Ovary (tissue), 9 donors: ENCODE results near the gene EFCAB10. TPM values are rescaled to one million over a fixed set of nuclear protein-coding genes. Genes with fewer than 3 reads are reported as not detected.

Experiments used
- DNase-seq, 5 donors: peaks; one replicate each; pipeline ENCODE4 v3.0.0-alpha.2; 2019 to 2020
- H3K27ac ChIP-seq, 2 donors: fragments of 200-600 bp; one replicate each; pipeline versions ENCODE4 v1.5.1 to v1.8.0; 2019 to 2022
- H3K27me3 ChIP-seq: fragments of 200-600 bp; one replicate; pipeline ENCODE4 v1.8.0; 2022
- H3K36me3 ChIP-seq: fragments of 200-600 bp; sonication (generic); one replicate; pipeline ENCODE4 v1.5.1; 2019
- H3K4me1 ChIP-seq: one replicate; pipeline ENCODE4 v1.8.1; 2013; ENCODE audit warnings: mild to moderate bottlenecking, moderate library complexity; ENCODE audit not compliant: insufficient read depth
- H3K4me3 ChIP-seq: fragments of 200-600 bp; sonication (generic); one replicate; pipeline ENCODE4 v1.5.1; 2017
- H3K9me3 ChIP-seq, 2 donors: fragments of 200-600 bp in 1 of 2; sonication (generic) in 1 of 2; one replicate each; pipeline versions ENCODE4 v1.5.1 to v1.8.1; 2013 to 2019; ENCODE audit warnings: mild to moderate bottlenecking in 1 of 2, moderate library complexity in 1 of 2
- CTCF ChIP-seq, 3 donors: fragments of 450-650 bp in 2 of 3; fragments of 200-600 bp in 1 of 3; IDR thresholded peaks; one replicate each; pipeline versions ENCODE4 v1.5.1 to v1.8.0; 2016 to 2022; ENCODE audit warnings: antibody characterized with exemption in 3 of 3, mild to moderate bottlenecking in 1 of 3
- EP300 ChIP-seq: sonication (generic); formaldehyde crosslinking; IDR thresholded peaks from one replicate; pipeline ENCODE4 v1.6.1; 2017; ENCODE audit warnings: antibody characterized with exemption
- POLR2A ChIP-seq: fragments of 450-650 bp; IDR thresholded peaks from one replicate; pipeline ENCODE4 v1.6.1; 2017; ENCODE audit warnings: antibody characterized with exemption, mild to moderate bottlenecking, moderate library complexity
- WGBS, 3 donors: extraction: QIAGEN DNeasy Blood & Tissue Kit in 1 of 3; methylation state at CpG; one replicate each; pipeline versions ENCODE4 v1.1.5 to v1.1.7; 2013 to 2017; 5-methylcytosine and 5-hydroxymethylcytosine counted together
- intact Hi-C, 4 donors: fragments of 100-400 bp; cut with DNase I; formaldehyde crosslinking; loops; one replicate each; pipeline versions ENCODE4 v1.11.0 to v1.15.1; 2022 to 2023
- polyA plus RNA-seq, 2 donors: library from polyadenylated mRNA; stranded (reverse); fragments of 200-250 nt in 1 of 2; fragments of 350-450 nt in 1 of 2; fragmentation: Illumina TruSeq in 1 of 2; extraction: RNeasy Lipid Tissue Mini Kit (QIAGEN cat#74804) in 1 of 2; gene quantifications; one replicate each; pipeline ENCODE4 v1.2.3, GENCODE V29; 2013 to 2014
- total RNA-seq, 7 donors: library from RNA; depleted of rRNA in 2 of 7; stranded (reverse); fragments of >200 nt in 2 of 7; fragmentation: NEBNext Ultra II Directional in 3 of 7; extraction: Animal tissue kit (Norgen Biotek cat#: 25700) in 3 of 7; gene quantifications; one replicate each; pipeline versions ENCODE4 v1.1.0 to v1.2.4, GENCODE V29; 2016 to 2023
- donor health status: DM: no; HTN: no; CAD: no; lungs with moderate emphysema.
- donor health status: DM: no; HTN: no; CAD: no.
- donor health status: Bipolar disorder and iron deficiency.
- donor health status: DM: yes; HTN: yes; CAD: no.
- donor health status: DM: no; HTN: no; CAD: no.
- donor health status: DM: yes; HTN: yes; CAD: no.

EFCAB10 gene
- total and polyA plus RNA-seq, 9 donors = 0.22 to 11.8 (median 0.78) TPM; not detected in 3

- intact Hi-C loops = no loop called here
- Histone ChIP-seq H3K4me1 (no peaks in the 10 kb centered on the region), H3K27ac (no peak overlapping the region), H3K36me3 (no peaks in the 10 kb centered on the region), H3K4me3 (no peak overlapping the region), H3K27me3 (no peaks in the 10 kb centered on the region), H3K9me3 (no peaks in the 10 kb centered on the region)
- 94 to 95% (median 95%) methylated on average over 9 of the region's 9 CpGs for WGBS, 3 donors
- TF ChIP-seq POLR2A (no peak), CTCF (IDR thresholded peaks at IDR 0.05) (no peak), EP300 (no peak)
- DNase-seq = no peak
Observed at GRCh38 chr7:105612806-105613205, 31.5 kb upstream of the EFCAB10 start.

- Histone ChIP-seq H3K4me3 (no peak overlapping the region), H3K27me3 (no peaks in the 10 kb centered on the region)
- intact Hi-C loops = no loop called here
Observed at GRCh38 chr7:105611856-105612775, 30.8 kb upstream of the EFCAB10 start.

GRCh38 chr7:105610165-105610930 is 29.1 kb upstream of the EFCAB10 start:
- Histone ChIP-seq H3K9me3 (no peaks in the 10 kb centered on the region), H3K27me3 (no peaks in the 10 kb centered on the region), H3K36me3 (no peaks in the 10 kb centered on the region), H3K4me1 (no peaks in the 10 kb centered on the region), H3K27ac (no peak overlapping the region), H3K4me3 (no peak overlapping the region)
- DNase-seq = no peak
- WGBS, 3 donors = 90 to 97% (median 95%) methylated on average over 8 of the region's 8 CpGs
- intact Hi-C loops = no loop called here
- TF ChIP-seq CTCF (IDR thresholded peaks at IDR 0.05) (no peak), POLR2A (no peak), EP300 (no peak)

More at GRCh38 chr7:105611856-105612775, 30.8 kb upstream of the EFCAB10 start:
- no peaks in the 10 kb centered on the region for H3K9me3 ChIP-seq
- H3K36me3 ChIP-seq = no peaks in the 10 kb centered on the region
- WGBS, 3 donors = 82 to 87% (median 83%) methylated on average over 16 of the region's 16 CpGs
- DNase-seq = no peak
- H3K4me1 ChIP-seq = no peaks in the 10 kb centered on the region
- no peak for TF ChIP-seq CTCF (IDR thresholded peaks at IDR 0.05)
- no peak for TF ChIP-seq POLR2A
- TF ChIP-seq EP300 = no peak
- no peak overlapping the region for H3K27ac ChIP-seq

GRCh38 chr7:105602325-105603305 is 21.3 kb upstream of the EFCAB10 start:
- no peaks in the 10 kb centered on the region for H3K27me3 ChIP-seq
- no peaks in the 10 kb centered on the region for H3K9me3 ChIP-seq
- 68 to 70% (median 70%) methylated on average over 19 of the region's 19 CpGs for WGBS, 3 donors
- no peaks in the 10 kb centered on the region for H3K36me3 ChIP-seq
- H3K27ac ChIP-seq = no peak overlapping the region
- H3K4me1 ChIP-seq = no peaks in the 10 kb centered on the region
- no peak for DNase-seq
- TF ChIP-seq CTCF (IDR thresholded peaks at IDR 0.05) (no peak), POLR2A (no peak), EP300 (no peak)
- intact Hi-C loops = no loop called here
- no peak overlapping the region for H3K4me3 ChIP-seq
